IMR-90 (cell line): ENCODE data around the gene KRTAP4-3.
"Not testable (repeated sequence)": the region's sequence is repeated elsewhere in the genome, so short reads cannot be mapped to it uniquely, and the experiment has no call there.

Experiments
- BHLHE40 ChIP-seq: fragments of 150-350 bp; IDR thresholded peaks from 2 replicates; pipeline ENCODE4 v1.6.1; 2016; ENCODE audit warnings: mild to moderate bottlenecking, low read depth, low read length
- POLR2A ChIP-seq: IDR thresholded peaks from 2 replicates; pipeline ENCODE4 v1.6.1; 2012; ENCODE audit warnings: mild to moderate bottlenecking, low read depth, low read length
- TF ChIP-seq, protein P1 (sequence below): conservative IDR thresholded peaks from 2 replicates; pipeline ENCODE4 v1.5.1; 2012; ENCODE audit warnings: mild to moderate bottlenecking, low read depth, low read length, improper control_type of control experiment

DNA sequence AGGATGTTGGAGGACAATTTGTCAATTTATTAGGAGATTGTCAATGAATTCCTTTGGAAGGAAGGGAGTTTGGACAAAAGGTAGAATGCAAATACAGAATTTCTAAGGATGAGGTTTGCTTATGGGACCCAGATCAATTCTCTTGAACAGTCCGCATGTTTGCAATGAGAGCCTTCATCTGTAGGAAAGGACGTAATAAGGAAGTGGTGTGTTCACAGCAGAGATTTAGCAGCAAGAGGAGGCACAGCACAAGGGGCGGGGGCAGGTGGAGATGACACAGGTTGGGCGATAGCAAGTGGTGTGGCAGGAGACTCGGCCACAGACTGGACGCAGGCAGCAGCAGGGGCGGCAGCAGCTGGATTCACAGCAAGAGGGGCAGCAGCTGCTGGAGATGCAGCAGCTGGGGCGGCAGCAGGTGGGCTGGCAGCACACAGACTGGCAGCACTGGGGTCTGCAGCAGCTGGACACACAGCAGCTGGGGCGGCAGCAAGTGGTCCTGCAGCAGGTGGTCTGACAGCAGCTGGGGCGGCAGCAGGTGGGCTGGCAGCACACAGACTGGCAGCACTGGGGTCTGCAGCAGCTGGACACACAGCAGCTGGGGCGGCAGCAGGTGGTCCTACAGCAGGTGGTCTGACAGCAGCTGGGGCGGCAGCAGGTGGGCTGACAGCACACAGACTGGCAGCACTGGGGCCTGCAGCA, 44.6 kb downstream of the KRTAP4-3 start:
- TF ChIP-seq BHLHE40, POLR2A: not testable (repeated sequence)
- TF ChIP-seq, protein P1, sequence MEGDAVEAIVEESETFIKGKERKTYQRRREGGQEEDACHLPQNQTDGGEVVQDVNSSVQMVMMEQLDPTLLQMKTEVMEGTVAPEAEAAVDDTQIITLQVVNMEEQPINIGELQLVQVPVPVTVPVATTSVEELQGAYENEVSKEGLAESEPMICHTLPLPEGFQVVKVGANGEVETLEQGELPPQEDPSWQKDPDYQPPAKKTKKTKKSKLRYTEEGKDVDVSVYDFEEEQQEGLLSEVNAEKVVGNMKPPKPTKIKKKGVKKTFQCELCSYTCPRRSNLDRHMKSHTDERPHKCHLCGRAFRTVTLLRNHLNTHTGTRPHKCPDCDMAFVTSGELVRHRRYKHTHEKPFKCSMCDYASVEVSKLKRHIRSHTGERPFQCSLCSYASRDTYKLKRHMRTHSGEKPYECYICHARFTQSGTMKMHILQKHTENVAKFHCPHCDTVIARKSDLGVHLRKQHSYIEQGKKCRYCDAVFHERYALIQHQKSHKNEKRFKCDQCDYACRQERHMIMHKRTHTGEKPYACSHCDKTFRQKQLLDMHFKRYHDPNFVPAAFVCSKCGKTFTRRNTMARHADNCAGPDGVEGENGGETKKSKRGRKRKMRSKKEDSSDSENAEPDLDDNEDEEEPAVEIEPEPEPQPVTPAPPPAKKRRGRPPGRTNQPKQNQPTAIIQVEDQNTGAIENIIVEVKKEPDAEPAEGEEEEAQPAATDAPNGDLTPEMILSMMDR = not testable (repeated sequence)
